Mesenchymal stem cell (in vitro differentiated cells and primary cell): ENCODE data around the gene PRKD1.
A peak's percentile ranks its signal among the peaks of the same experiment; 100 is the strongest.

ENCODE experiments used
- DNase-seq: peaks from one replicate; pipeline ENCODE4 v3.0.0-alpha.2; 2013
- H2AFZ ChIP-seq: one replicate; pipeline ENCODE4 v1.6.1; 2013; ENCODE audit warnings: low read depth, mild to moderate bottlenecking, control low read depth, inconsistent platforms, low read length, moderate library complexity
- H2AK5ac ChIP-seq: 2 replicates; pipeline ENCODE4 v1.6.1; 2013; ENCODE audit warnings: low read length, moderate library complexity, mild to moderate bottlenecking, inconsistent platforms; ENCODE audit not compliant: severe bottlenecking
- H2BK120ac ChIP-seq: one replicate; pipeline ENCODE4 v1.6.1; 2013; ENCODE audit warnings: low read depth, mild to moderate bottlenecking, inconsistent platforms, low read length, moderate library complexity
- H2BK12ac ChIP-seq, 2 experiments: one replicate each; pipeline ENCODE4 v1.6.1; 2013; ENCODE audit warnings: inconsistent platforms in 2 of 2, low read length in 2 of 2, mild to moderate bottlenecking in 2 of 2, moderate library complexity in 2 of 2, control low read depth in 1 of 2
- H2BK15ac ChIP-seq: one replicate; pipeline ENCODE4 v1.6.1; 2013; ENCODE audit warnings: mild to moderate bottlenecking, low read depth, inconsistent platforms; ENCODE audit not compliant: poor library complexity, severe bottlenecking
- H2BK5ac ChIP-seq: 2 replicates; pipeline ENCODE4 v1.6.1; 2013; ENCODE audit warnings: low read depth, mild to moderate bottlenecking, low read length, control low read depth, inconsistent platforms; ENCODE audit not compliant: poor library complexity, severe bottlenecking
- H3K14ac ChIP-seq, 2 experiments: one replicate each; pipeline ENCODE4 v1.6.1; 2013; ENCODE audit warnings: inconsistent platforms in 2 of 2, low read length in 2 of 2, control low read depth in 1 of 2, mild to moderate bottlenecking in 1 of 2, moderate library complexity in 1 of 2
- H3K18ac ChIP-seq, 2 experiments: one replicate each; pipeline ENCODE4 v1.6.1; 2013; ENCODE audit warnings: inconsistent platforms in 2 of 2, low read length in 2 of 2, control low read depth in 1 of 2, low read depth in 1 of 2, mild to moderate bottlenecking in 1 of 2
- H3K23ac ChIP-seq, 2 experiments: one replicate each; pipeline ENCODE4 v1.6.1; 2013; ENCODE audit warnings: inconsistent platforms in 2 of 2, low read length in 2 of 2, mild to moderate bottlenecking in 2 of 2, moderate library complexity in 2 of 2, control low read depth in 1 of 2
- H3K27ac ChIP-seq: 2 replicates; pipeline ENCODE4 v1.5.1; 2013; ENCODE audit warnings: mild to moderate bottlenecking, moderate library complexity, low read length, control low read depth, inconsistent platforms; ENCODE audit not compliant: poor library complexity, severe bottlenecking
- H3K27me3 ChIP-seq, 2 experiments: 2 replicates each; pipeline versions ENCODE4 v1.6.1 to v1.7.0; 2013; ENCODE audit warnings: low read length in 2 of 2, mild to moderate bottlenecking in 2 of 2, moderate library complexity in 2 of 2, control low read depth in 1 of 2, inconsistent platforms in 1 of 2; ENCODE audit not compliant: control insufficient read depth in 1 of 2, insufficient read depth in 1 of 2
- H3K36me3 ChIP-seq, 2 experiments: 2 replicates each; pipeline versions ENCODE4 v1.6.1 to v1.7.0; 2013; ENCODE audit warnings: low read length in 2 of 2, control low read depth in 1 of 2, inconsistent platforms in 1 of 2, low read depth in 1 of 2, mild to moderate bottlenecking in 1 of 2; ENCODE audit not compliant: insufficient read depth in 2 of 2, control insufficient read depth in 1 of 2
- H3K4ac ChIP-seq, 2 experiments: one replicate each; pipeline ENCODE4 v1.6.1; 2013; ENCODE audit warnings: inconsistent platforms in 2 of 2, low read length in 2 of 2, mild to moderate bottlenecking in 2 of 2, moderate library complexity in 2 of 2, control low read depth in 1 of 2, low read depth in 1 of 2
- H3K4me1 ChIP-seq: 2 replicates; pipeline ENCODE4 v1.6.1; 2013; ENCODE audit warnings: low read depth, low read length, control low read depth; ENCODE audit not compliant: control insufficient read depth, insufficient read depth
- H3K4me2 ChIP-seq: 2 replicates; pipeline ENCODE4 v1.6.1; 2013; ENCODE audit warnings: low read length, mild to moderate bottlenecking, inconsistent platforms; ENCODE audit not compliant: poor library complexity, severe bottlenecking
- H3K4me3 ChIP-seq, 2 experiments: 2 replicates each; pipeline versions ENCODE4 v1.5.1 to v1.7.0; 2013; ENCODE audit warnings: low read length in 2 of 2, mild to moderate bottlenecking in 2 of 2, control low read depth in 1 of 2, low read depth in 1 of 2; ENCODE audit not compliant: insufficient read depth in 1 of 2
- H3K79me1 ChIP-seq: replicated peaks from 2 replicates; pipeline ENCODE4 v1.6.1; 2013; ENCODE audit warnings: mild to moderate bottlenecking, control low read depth, low read length, inconsistent platforms; ENCODE audit not compliant: poor library complexity, severe bottlenecking
- H3K9ac ChIP-seq: 2 replicates; pipeline ENCODE4 v1.7.0; 2013; ENCODE audit warnings: mild to moderate bottlenecking, low read length, moderate library complexity
- H3K9me3 ChIP-seq: 2 replicates; pipeline ENCODE4 v1.7.0; 2013; ENCODE audit warnings: mild to moderate bottlenecking, low read length; ENCODE audit not compliant: control insufficient read depth
- H4K8ac ChIP-seq: one replicate; pipeline ENCODE4 v1.6.1; 2013; ENCODE audit warnings: inconsistent platforms, mild to moderate bottlenecking, low read length, moderate library complexity
- H4K91ac ChIP-seq: one replicate; pipeline ENCODE4 v1.6.1; 2013; ENCODE audit warnings: mild to moderate bottlenecking, low read length, inconsistent platforms
- WGBS: methylation state at CpG from one replicate; pipeline ENCODE4 v1.1.7; 2013; ENCODE audit warnings: mixed read lengths; 5-methylcytosine and 5-hydroxymethylcytosine counted together

Gene PRKD1

GRCh38 chr14:29668201-29668600 lies 259.4 kb downstream of the PRKD1 start:
- Histone ChIP-seq H2AK5ac (no peak overlapping the region), H4K91ac (no peak overlapping the region), H3K4me3 (no peak overlapping the region), H2BK120ac (no peak overlapping the region), H3K18ac (no peak overlapping the region), H4K8ac (no peak overlapping the region), H3K27ac (no peak overlapping the region), H3K23ac (no peak overlapping the region), H3K4me1 (no peaks in the 10 kb centered on the region), H3K9ac (no peak overlapping the region), H3K9me3 (peaks cover 3% of the 10 kb centered on the region), H2BK5ac (no peak overlapping the region), H3K27me3 (no peaks in the 10 kb centered on the region), H2BK15ac (no peak overlapping the region), H2AFZ (no peak overlapping the region), H2BK12ac (no peak overlapping the region), H3K79me1 (no peaks in the 10 kb centered on the region), H3K14ac (no peak overlapping the region), H3K4ac (no peak overlapping the region), H3K4me2 (no peak overlapping the region), H3K36me3 (peaks cover 0 to 21% of the 10 kb centered on the region in 2 experiments)
- DNase-seq: no peak
- WGBS: no CpG with 5 or more reads among the region's 1 CpG

GRCh38 chr14:29664515-29664914 lies 263.1 kb downstream of the PRKD1 start:
- Histone ChIP-seq H4K91ac (no peak overlapping the region), H3K9me3 (peaks cover 3% of the 10 kb centered on the region), H3K4me3 (no peak overlapping the region), H2BK120ac (no peak overlapping the region), H3K4me1 (no peaks in the 10 kb centered on the region), H3K4ac (no peak overlapping the region), H3K14ac (no peak overlapping the region), H2BK5ac (no peak overlapping the region), H3K18ac (no peak overlapping the region), H3K23ac (no peak overlapping the region), H4K8ac (no peak overlapping the region), H2BK12ac (no peak overlapping the region), H2AK5ac (no peak overlapping the region), H3K27ac (no peak overlapping the region), H3K79me1 (no peaks in the 10 kb centered on the region), H2AFZ (no peak overlapping the region), H3K4me2 (no peak overlapping the region), H3K9ac (no peak overlapping the region), H3K36me3 (peaks cover 0 to 25% of the 10 kb centered on the region in 2 experiments), H3K27me3 (no peaks in the 10 kb centered on the region), H2BK15ac (no peak overlapping the region)
- WGBS: 80% methylated on average over 1 of the region's 5 CpGs
- DNase-seq: no peak

- Histone ChIP-seq H3K4me1 (no peaks in the 10 kb centered on the region), H3K9me3 (peaks cover 3% of the 10 kb centered on the region), H2AK5ac (no peak overlapping the region), H3K27ac (no peak overlapping the region), H3K4me2 (no peak overlapping the region), H2BK120ac (no peak overlapping the region), H3K18ac (no peak overlapping the region), H2BK15ac (no peak overlapping the region), H4K8ac (no peak overlapping the region), H3K14ac (no peak overlapping the region), H2BK12ac (no peak overlapping the region), H3K27me3 (no peaks in the 10 kb centered on the region), H3K4me3 (no peak overlapping the region), H4K91ac (no peak overlapping the region), H2BK5ac (no peak overlapping the region), H3K36me3 (peaks cover 0 to 25% of the 10 kb centered on the region in 2 experiments), H3K79me1 (no peaks in the 10 kb centered on the region), H3K9ac (no peak overlapping the region), H3K23ac (no peak overlapping the region), H3K4ac (no peak overlapping the region), H2AFZ (no peak overlapping the region)
- WGBS: 55% methylated on average over 5 of the region's 7 CpGs
- DNase-seq: no peak
Observed at GRCh38 chr14:29663281-29663801, 264.3 kb downstream of the PRKD1 start.

GRCh38 chr14:29654901-29655550 lies 272.6 kb downstream of the PRKD1 start:
- Histone ChIP-seq H3K14ac (no peak overlapping the region), H2BK12ac (no peak overlapping the region), H2AK5ac (no peak overlapping the region), H3K18ac (no peak overlapping the region), H2BK5ac (no peak overlapping the region), H2BK120ac (no peak overlapping the region), H3K9me3 (peaks cover 26% of the 10 kb centered on the region), H3K4me2 (no peak overlapping the region), H3K4me3 (no peak overlapping the region), H2BK15ac (no peak overlapping the region), H4K91ac (no peak overlapping the region), H3K9ac (peak overlapping the region; percentile 13), H3K27ac (no peak overlapping the region), H3K4me1 (peaks cover 3% of the 10 kb centered on the region), H3K4ac (no peak overlapping the region), H3K36me3 (peaks cover 2 to 6% of the 10 kb centered on the region in 2 experiments), H4K8ac (no peak overlapping the region), H3K27me3 (no peaks in the 10 kb centered on the region), H2AFZ (no peak overlapping the region), H3K79me1 (no peaks in the 10 kb centered on the region), H3K23ac (no peak overlapping the region)
- DNase-seq: peak; percentile 41
- 58% methylated on average over 2 of the region's 4 CpGs for WGBS
